SK-N-SH (cell line): ENCODE data around the gene ASIC4. TPM values are rescaled to one million over a fixed set of nuclear protein-coding genes. Genes with fewer than 3 reads are reported as not detected.

Experiments used
- CTCF ChIA-PET: fragments of 300-600, 350-600 bp; formaldehyde crosslinking; extraction: SDS; loops from one replicate; lab custom pipeline; 2021; lab: Yijun Ruan, JAX
- POLR2A ChIA-PET: fragments of 350-600 bp; sonication (Branson Sonifier 250); formaldehyde crosslinking; extraction: SDS; loops from one replicate; lab custom pipeline; 2020; ENCODE audit warnings: antibody characterized with exemption, inconsistent platforms; lab: Yijun Ruan, JAX
- DNase-seq: peaks from one replicate; pipeline ENCODE4 v3.0.0; 2012
- H2AFZ ChIP-seq: fragments of 200-600 bp; sonication (generic); 2 replicates; pipeline ENCODE4 v1.8.1; 2016; ENCODE audit warnings: antibody characterized with exemption, mild to moderate bottlenecking, low read depth
- H3F3A ChIP-seq: fragments of 200-600 bp; sonication (generic); replicated peaks from 2 replicates; pipeline ENCODE3; 2016; ENCODE audit warnings: antibody characterized with exemption, mild to moderate bottlenecking; ENCODE audit not compliant: insufficient read depth
- H3K27ac ChIP-seq, 2 experiments: fragments of 200-500 bp in 1 of 2; fragments of 200-600 bp in 1 of 2; sonication (Bioruptor generic) in 1 of 2; sonication (generic), shearing (Covaris generic) in 1 of 2; 2 replicates each; pipeline versions ENCODE4 v1.5.1 to v1.6.1; 2014 to 2016; ENCODE audit warnings: low read depth in 2 of 2, inconsistent platforms in 1 of 2, low read length in 1 of 2, mild to moderate bottlenecking in 1 of 2, mixed read lengths in 1 of 2
- H3K27me3 ChIP-seq: fragments of 200-600 bp; sonication (generic), shearing (Covaris generic); 2 replicates; pipeline ENCODE4 v1.6.1; 2016; ENCODE audit warnings: mixed run types; ENCODE audit not compliant: insufficient read depth
- H3K36me3 ChIP-seq, 2 experiments: fragments of 200-500 bp in 1 of 2; fragments of 200-600 bp in 1 of 2; sonication (Bioruptor generic) in 1 of 2; sonication (generic) in 1 of 2; replicated peaks in 1 of 2; 2 replicates each; pipeline versions ENCODE3 to v1.5.1; 2014 to 2016; ENCODE audit warnings: low read length in 1 of 2, mild to moderate bottlenecking in 1 of 2; ENCODE audit not compliant: insufficient read depth in 2 of 2, control insufficient read depth in 1 of 2
- H3K4me1 ChIP-seq, 2 experiments: fragments of 200-500 bp in 1 of 2; fragments of 200-600 bp in 1 of 2; sonication (Bioruptor generic) in 1 of 2; sonication (generic), shearing (Covaris generic) in 1 of 2; 2 replicates each; pipeline versions ENCODE4 v1.5.1 to v1.6.1; 2014 to 2016; ENCODE audit warnings: low read depth in 1 of 2, low read length in 1 of 2, mixed run types in 1 of 2; ENCODE audit not compliant: insufficient read depth in 2 of 2, control insufficient read depth in 1 of 2
- H3K4me2 ChIP-seq: fragments of 200-600 bp; sonication (generic), shearing (Covaris generic); 2 replicates; pipeline ENCODE4 v1.6.1; 2017; ENCODE audit warnings: mixed run types
- H3K4me3 ChIP-seq, 2 experiments: fragments of 200-500 bp in 1 of 2; fragments of 200-600 bp in 1 of 2; sonication (Bioruptor generic) in 1 of 2; sonication (generic), shearing (Covaris generic) in 1 of 2; 2 replicates each; pipeline versions ENCODE4 v1.5.1 to v1.8.1; 2014 to 2016; ENCODE audit warnings: low read depth in 2 of 2, inconsistent platforms in 1 of 2, low read length in 1 of 2, mild to moderate bottlenecking in 1 of 2, mixed read lengths in 1 of 2, moderate library complexity in 1 of 2
- H3K79me2 ChIP-seq: fragments of 200-600 bp; sonication (generic); 2 replicates; pipeline ENCODE4 v1.8.1; 2017; ENCODE audit warnings: mild to moderate bottlenecking; ENCODE audit not compliant: insufficient read depth
- H3K9ac ChIP-seq: fragments of 200-600 bp; sonication (generic); 2 replicates; pipeline ENCODE4 v1.6.1; 2017; ENCODE audit warnings: mixed run types
- H3K9me2 ChIP-seq: fragments of 200-600 bp; sonication (generic); 2 replicates; pipeline ENCODE4 v1.6.1; 2017; ENCODE audit warnings: mixed run types
- H3K9me3 ChIP-seq: fragments of 200-600 bp; sonication (generic); 2 replicates; pipeline ENCODE4 v1.6.1; 2017; ENCODE audit warnings: mixed run types, mild to moderate bottlenecking, moderate library complexity
- H4K20me1 ChIP-seq: fragments of 200-600 bp; sonication (generic); 2 replicates; pipeline ENCODE4 v1.6.1; 2017; ENCODE audit warnings: mild to moderate bottlenecking, mixed run types; ENCODE audit not compliant: insufficient read depth
- ELF1 ChIP-seq: IDR thresholded peaks from 2 replicates; pipeline ENCODE4 v1.4.0; 2012
- FOXM1 ChIP-seq: IDR thresholded peaks from 2 replicates; pipeline ENCODE4 v1.4.0; 2012; ENCODE audit warnings: low read depth, mild to moderate bottlenecking
- GABPA ChIP-seq: IDR thresholded peaks from 2 replicates; pipeline ENCODE4 v1.4.0; 2012; ENCODE audit warnings: low read depth, mild to moderate bottlenecking
- JUND ChIP-seq: IDR thresholded peaks from 2 replicates; pipeline ENCODE4 v1.4.0; 2012
- NFIC ChIP-seq: IDR thresholded peaks from 2 replicates; pipeline ENCODE4 v1.4.0; 2012; ENCODE audit warnings: borderline replicate concordance
- NRF1 ChIP-seq: IDR thresholded peaks from 2 replicates; pipeline ENCODE4 v1.6.1; 2012; ENCODE audit warnings: low read depth, mild to moderate bottlenecking, low read length
- POLR2AphosphoS5 ChIP-seq: IDR thresholded peaks from 2 replicates; pipeline ENCODE4 v1.6.1; 2012; ENCODE audit warnings: low read depth, low read length
- RAD21 ChIP-seq: IDR thresholded peaks from 2 replicates; pipeline ENCODE4 v1.6.1; 2012; ENCODE audit warnings: mild to moderate bottlenecking, low read length
- RXRA ChIP-seq: IDR thresholded peaks from 2 replicates; pipeline ENCODE4 v1.4.0; 2012; ENCODE audit warnings: low read depth, mild to moderate bottlenecking, borderline replicate concordance
- SIN3A ChIP-seq: IDR thresholded peaks from 2 replicates; pipeline ENCODE4 v1.6.1; 2012; ENCODE audit warnings: low read depth, mild to moderate bottlenecking, low read length, moderate library complexity, borderline replicate concordance
- SMC3 ChIP-seq: IDR thresholded peaks from 2 replicates; pipeline ENCODE4 v1.6.1; 2012; ENCODE audit warnings: low read depth, low read length, improper control_type of control experiment
- TAF1 ChIP-seq: IDR thresholded peaks from 2 replicates; pipeline ENCODE4 v1.6.1; 2012; ENCODE audit warnings: low read depth, mild to moderate bottlenecking, low read length, moderate library complexity, borderline replicate concordance
- WGBS: methylation state at CpG from one replicate; pipeline ENCODE4 v1.1.6; 2017; ENCODE audit warnings: low lambda C conversion rate; 5-methylcytosine and 5-hydroxymethylcytosine counted together
- polyA plus RNA-seq, 3 experiments: library from polyadenylated mRNA; depleted of rRNA; stranded (reverse); fragments of >200 nt; gene quantifications; 2 replicates each; pipeline ENCODE4 v1.2.3, GENCODE V29; 2012
- TF ChIP-seq, protein P1 (sequence below): IDR thresholded peaks from 2 replicates; pipeline ENCODE4 v1.4.0; 2012; ENCODE audit warnings: low read depth
- TF ChIP-seq, protein P2 (sequence below): IDR thresholded peaks from 2 replicates; pipeline ENCODE4 v1.4.0; 2012; ENCODE audit warnings: low read depth, borderline replicate concordance
- TF ChIP-seq, protein P3 (sequence below): IDR thresholded peaks from 2 replicates; pipeline ENCODE4; 2012
- TF ChIP-seq, protein P4 (sequence below): IDR thresholded peaks from 2 replicates; pipeline ENCODE4 v1.6.1; 2012; ENCODE audit warnings: mild to moderate bottlenecking, low read depth, low read length, moderate library complexity

Gene ASIC4
- polyA plus RNA-seq, 1 of the 3 experiments (the other 2 are of a cell fraction) = 0.05 TPM

DNA sequence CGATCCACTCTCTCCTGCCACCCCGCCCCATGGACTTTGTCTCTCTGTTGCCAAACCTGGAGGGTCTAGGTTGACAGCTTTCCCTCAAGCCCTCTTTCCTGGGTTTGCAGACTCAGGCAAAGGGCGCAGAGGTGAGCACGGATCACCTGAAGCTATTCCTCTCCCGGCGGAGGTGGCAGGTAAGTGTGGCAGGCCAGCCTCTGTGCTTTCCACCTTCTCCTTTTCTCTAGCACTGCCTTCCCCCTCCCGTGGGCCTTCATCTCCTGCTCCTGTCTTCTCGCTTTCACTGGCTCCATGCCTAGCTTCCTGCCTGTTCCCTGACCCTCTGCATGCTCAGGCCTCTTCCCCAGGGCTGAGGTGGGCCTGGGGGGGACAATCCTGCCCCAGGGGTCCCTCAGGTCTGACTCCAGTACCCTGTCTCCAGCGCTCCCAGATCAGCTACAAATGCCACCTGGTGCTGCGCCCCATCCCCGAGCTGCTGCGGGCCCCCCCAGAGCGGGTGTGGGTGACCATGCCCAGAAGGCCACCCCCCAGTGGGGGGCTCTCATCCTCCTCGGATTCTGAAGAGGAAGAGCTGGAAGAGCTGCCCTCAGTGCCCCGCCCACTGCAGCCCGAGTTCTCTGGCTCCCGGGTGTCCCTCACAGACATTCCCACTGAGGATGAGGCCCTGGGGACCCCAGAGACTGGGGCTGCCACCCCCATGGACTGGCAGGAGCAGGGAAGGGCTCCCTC lies 31.4 kb upstream of the ASIC4 start:
- Histone ChIP-seq H3F3A (no peaks in the 10 kb centered on the region), H3K27me3 (no peaks in the 10 kb centered on the region), H3K9me2 (no peaks in the 10 kb centered on the region), H3K79me2 (no peaks in the 10 kb centered on the region), H4K20me1 (no peaks in the 10 kb centered on the region), H3K9me3 (no peaks in the 10 kb centered on the region), H3K4me3 (no peak overlapping the region), H3K36me3 (peaks cover 10 to 65% of the 10 kb centered on the region in 2 experiments), H3K4me2 (no peak overlapping the region), H3K4me1 (no peaks in the 10 kb centered on the region), H3K9ac (no peak overlapping the region), H2AFZ (no peak overlapping the region), H3K27ac (no peak overlapping the region)
- TF ChIP-seq, protein P1, sequence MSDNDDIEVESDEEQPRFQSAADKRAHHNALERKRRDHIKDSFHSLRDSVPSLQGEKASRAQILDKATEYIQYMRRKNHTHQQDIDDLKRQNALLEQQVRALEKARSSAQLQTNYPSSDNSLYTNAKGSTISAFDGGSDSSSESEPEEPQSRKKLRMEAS = no peak
- TF ChIP-seq FOXM1 (no peak), GABPA (no peak), TAF1 (no peak), ELF1 (no peak), RXRA (no peak), POLR2AphosphoS5 (no peak), RAD21 (no peak), SMC3 (no peak), NFIC (no peak), NRF1 (no peak), SIN3A (no peak), JUND (no peak)
- TF ChIP-seq, protein P2, sequence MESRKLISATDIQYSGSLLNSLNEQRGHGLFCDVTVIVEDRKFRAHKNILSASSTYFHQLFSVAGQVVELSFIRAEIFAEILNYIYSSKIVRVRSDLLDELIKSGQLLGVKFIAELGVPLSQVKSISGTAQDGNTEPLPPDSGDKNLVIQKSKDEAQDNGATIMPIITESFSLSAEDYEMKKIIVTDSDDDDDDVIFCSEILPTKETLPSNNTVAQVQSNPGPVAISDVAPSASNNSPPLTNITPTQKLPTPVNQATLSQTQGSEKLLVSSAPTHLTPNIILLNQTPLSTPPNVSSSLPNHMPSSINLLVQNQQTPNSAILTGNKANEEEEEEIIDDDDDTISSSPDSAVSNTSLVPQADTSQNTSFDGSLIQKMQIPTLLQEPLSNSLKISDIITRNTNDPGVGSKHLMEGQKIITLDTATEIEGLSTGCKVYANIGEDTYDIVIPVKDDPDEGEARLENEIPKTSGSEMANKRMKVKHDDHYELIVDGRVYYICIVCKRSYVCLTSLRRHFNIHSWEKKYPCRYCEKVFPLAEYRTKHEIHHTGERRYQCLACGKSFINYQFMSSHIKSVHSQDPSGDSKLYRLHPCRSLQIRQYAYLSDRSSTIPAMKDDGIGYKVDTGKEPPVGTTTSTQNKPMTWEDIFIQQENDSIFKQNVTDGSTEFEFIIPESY = no peak
- TF ChIP-seq, protein P3, sequence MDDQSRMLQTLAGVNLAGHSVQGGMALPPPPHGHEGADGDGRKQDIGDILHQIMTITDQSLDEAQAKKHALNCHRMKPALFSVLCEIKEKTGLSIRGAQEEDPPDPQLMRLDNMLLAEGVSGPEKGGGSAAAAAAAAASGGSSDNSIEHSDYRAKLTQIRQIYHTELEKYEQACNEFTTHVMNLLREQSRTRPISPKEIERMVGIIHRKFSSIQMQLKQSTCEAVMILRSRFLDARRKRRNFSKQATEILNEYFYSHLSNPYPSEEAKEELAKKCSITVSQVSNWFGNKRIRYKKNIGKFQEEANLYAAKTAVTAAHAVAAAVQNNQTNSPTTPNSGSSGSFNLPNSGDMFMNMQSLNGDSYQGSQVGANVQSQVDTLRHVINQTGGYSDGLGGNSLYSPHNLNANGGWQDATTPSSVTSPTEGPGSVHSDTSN = no peak
- TF ChIP-seq, protein P4, sequence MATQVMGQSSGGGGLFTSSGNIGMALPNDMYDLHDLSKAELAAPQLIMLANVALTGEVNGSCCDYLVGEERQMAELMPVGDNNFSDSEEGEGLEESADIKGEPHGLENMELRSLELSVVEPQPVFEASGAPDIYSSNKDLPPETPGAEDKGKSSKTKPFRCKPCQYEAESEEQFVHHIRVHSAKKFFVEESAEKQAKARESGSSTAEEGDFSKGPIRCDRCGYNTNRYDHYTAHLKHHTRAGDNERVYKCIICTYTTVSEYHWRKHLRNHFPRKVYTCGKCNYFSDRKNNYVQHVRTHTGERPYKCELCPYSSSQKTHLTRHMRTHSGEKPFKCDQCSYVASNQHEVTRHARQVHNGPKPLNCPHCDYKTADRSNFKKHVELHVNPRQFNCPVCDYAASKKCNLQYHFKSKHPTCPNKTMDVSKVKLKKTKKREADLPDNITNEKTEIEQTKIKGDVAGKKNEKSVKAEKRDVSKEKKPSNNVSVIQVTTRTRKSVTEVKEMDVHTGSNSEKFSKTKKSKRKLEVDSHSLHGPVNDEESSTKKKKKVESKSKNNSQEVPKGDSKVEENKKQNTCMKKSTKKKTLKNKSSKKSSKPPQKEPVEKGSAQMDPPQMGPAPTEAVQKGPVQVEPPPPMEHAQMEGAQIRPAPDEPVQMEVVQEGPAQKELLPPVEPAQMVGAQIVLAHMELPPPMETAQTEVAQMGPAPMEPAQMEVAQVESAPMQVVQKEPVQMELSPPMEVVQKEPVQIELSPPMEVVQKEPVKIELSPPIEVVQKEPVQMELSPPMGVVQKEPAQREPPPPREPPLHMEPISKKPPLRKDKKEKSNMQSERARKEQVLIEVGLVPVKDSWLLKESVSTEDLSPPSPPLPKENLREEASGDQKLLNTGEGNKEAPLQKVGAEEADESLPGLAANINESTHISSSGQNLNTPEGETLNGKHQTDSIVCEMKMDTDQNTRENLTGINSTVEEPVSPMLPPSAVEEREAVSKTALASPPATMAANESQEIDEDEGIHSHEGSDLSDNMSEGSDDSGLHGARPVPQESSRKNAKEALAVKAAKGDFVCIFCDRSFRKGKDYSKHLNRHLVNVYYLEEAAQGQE = no peak
- 89% methylated on average over 10 of the region's 17 CpGs for WGBS
- CTCF ChIA-PET = interaction anchor here (0.5 to 56.4 kb wide), 5 partner anchors 24 to 159 kb away, joined by 3 to 2824 read pairs (median 9); partner anchors contain the start of genes ASIC4, CHPF, GMPPA and TMEM198
- DNase-seq = no peak
- POLR2A ChIA-PET = interaction anchor here (0.9 to 1.4 kb wide), 3 partner anchors 9 to 16 kb away, joined by 3 to 4 read pairs (median 4); partner anchors contain the start of gene GMPPA
